K562 treated with DMSO at 1 percent for 12 hours (cell line): ENCODE measurements around the gene RAI14. TPM values are rescaled to one million over a fixed set of nuclear protein-coding genes. Genes with fewer than 3 reads are reported as not detected.

Experiments
- total RNA-seq: library from RNA; unstranded; fragments of 300-600 nt; gene quantifications from 2 replicates; pipeline ENCODE4 v1.2.3, GENCODE V29; 2022; ENCODE audit not compliant: insufficient read depth

Gene RAI14
- 7.5 and 20.7 TPM in 2 replicates for total RNA-seq

DNA sequence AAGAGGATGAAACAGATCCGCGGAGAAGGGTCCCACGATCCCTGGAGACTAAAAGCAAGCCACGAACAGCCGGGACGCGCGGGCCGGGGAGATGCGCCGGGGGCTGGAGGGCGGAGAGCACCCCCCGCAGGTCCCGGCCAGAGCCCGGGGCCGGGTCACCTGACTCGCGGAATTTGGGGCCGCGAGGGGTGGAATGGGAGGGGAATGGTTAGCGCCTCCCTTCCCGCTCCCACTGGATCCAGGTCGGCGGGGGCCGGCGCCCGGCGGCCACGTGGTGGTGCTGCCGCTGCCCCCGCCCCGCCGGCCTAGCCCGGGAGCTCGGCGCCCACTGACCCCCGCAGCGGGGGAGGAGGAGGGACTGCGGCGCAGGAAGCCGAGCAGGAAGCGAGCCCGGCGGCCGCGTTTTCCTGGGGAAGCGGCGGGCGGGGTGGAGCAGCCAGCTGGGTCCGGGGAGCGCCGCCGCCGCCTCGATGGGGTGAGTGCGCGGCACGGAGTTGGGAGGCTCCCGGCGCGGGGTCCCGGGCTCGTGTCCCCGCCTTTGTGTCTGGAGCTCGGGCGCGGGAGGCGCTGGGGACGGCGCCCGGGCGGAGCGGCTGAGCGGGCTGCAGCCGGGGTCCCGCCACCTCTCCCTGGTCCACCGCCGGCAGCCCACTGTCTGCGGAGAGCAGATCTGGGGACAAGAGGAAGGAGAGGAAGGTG, at the start of gene RAI14:
RAI14 (plus strand) TSS at position 328 of the 699 bp plus-strand sequence. CDS start 30,592 bp downstream, outside the sequence.

GRCh38 chr5:34838785-34839714, 182.9 kb downstream of the RAI14 start, which contains the start of gene TTC23L:
Gene TTC23L (plus strand): TSS chr5:34839164. CDS start chr5:34840672, 1,508 bp downstream.

Other genes starting within 250 kb of the RAI14 start
- gene TTC23L, start 182.8 kb downstream of the RAI14 start, total RNA-seq: not detected in 2 replicates